IMR-90 (cell line): ENCODE measurements around the gene ITPRIP. TPM values are rescaled to one million over a fixed set of nuclear protein-coding genes. Genes with fewer than 3 reads are reported as not detected.

ENCODE experiments used
- ATAC-seq: fragments of 200-7000 bp; cut with Tn5 transposase; 2 replicates; pipeline ENCODE4 v1.9.1; 2020; ENCODE audit warnings: low read depth, mild to moderate bottlenecking, moderate library complexity
- BruUV-seq: library from RNA; stranded (reverse); fragments of 400-500 nt; replicated peaks from 2 replicates; lab custom pipeline; 2021; lab: Mats Ljungman, UMichigan
- CTCF ChIA-PET: fragments of 300-600 bp; formaldehyde crosslinking; extraction: SDS; loops from one replicate; lab custom pipeline; 2021; ENCODE audit warnings: antibody characterized with exemption; lab: Yijun Ruan, JAX
- POLR2A ChIA-PET: fragments of 300-600 bp; sonication (Branson Sonifier 250); formaldehyde crosslinking; loops from one replicate; lab custom pipeline; 2022; ENCODE audit warnings: antibody characterized with exemption; ENCODE audit not compliant: unreplicated experiment; lab: Charles Lee
- DNase-seq: peaks from one replicate; pipeline ENCODE4 v3.0.0; 2013
- H2AFZ ChIP-seq: replicated peaks from 2 replicates; pipeline ENCODE3; 2013; ENCODE audit warnings: low read length, mild to moderate bottlenecking; ENCODE audit not compliant: poor library complexity
- H2AK5ac ChIP-seq: 2 replicates; pipeline ENCODE4 v1.6.1; 2013; ENCODE audit warnings: low read depth, low read length, inconsistent platforms
- H2AK9ac ChIP-seq: replicated peaks from 2 replicates; pipeline ENCODE3; 2013; ENCODE audit warnings: mild to moderate bottlenecking, low read depth, low read length, moderate library complexity; ENCODE audit not compliant: poor library complexity
- H2BK120ac ChIP-seq: 2 replicates; pipeline ENCODE4 v1.6.1; 2013; ENCODE audit warnings: low read depth, low read length, inconsistent platforms
- H2BK15ac ChIP-seq: 3 replicates; pipeline ENCODE4 v1.6.1; 2013; ENCODE audit warnings: low read depth, low read length, inconsistent platforms
- H2BK20ac ChIP-seq: 2 replicates; pipeline ENCODE4 v1.6.1; 2013; ENCODE audit warnings: low read depth, mild to moderate bottlenecking, inconsistent platforms, low read length, moderate library complexity
- H2BK5ac ChIP-seq: 2 replicates; pipeline ENCODE4 v1.6.1; 2013; ENCODE audit warnings: mild to moderate bottlenecking, low read depth, low read length, inconsistent platforms; ENCODE audit not compliant: poor library complexity, severe bottlenecking
- H3K14ac ChIP-seq: replicated peaks from 2 replicates; pipeline ENCODE4 v1.6.1; 2013; ENCODE audit warnings: low read depth, low read length, inconsistent platforms
- H3K18ac ChIP-seq: 2 replicates; pipeline ENCODE4 v1.6.1; 2013; ENCODE audit warnings: low read depth, low read length, control low read depth
- H3K23ac ChIP-seq: 2 replicates; pipeline ENCODE4 v1.6.1; 2013; ENCODE audit warnings: low read depth, low read length, inconsistent platforms
- H3K27ac ChIP-seq: 2 replicates; pipeline ENCODE4 v1.5.1; 2013; ENCODE audit warnings: mild to moderate bottlenecking, control low read depth, low read length; ENCODE audit not compliant: insufficient read depth
- H3K27me3 ChIP-seq: 2 replicates; pipeline ENCODE4 v1.6.1; 2013; ENCODE audit warnings: low read length; ENCODE audit not compliant: control insufficient read depth, insufficient read depth
- H3K36me3 ChIP-seq: 2 replicates; pipeline ENCODE4 v1.6.1; 2013; ENCODE audit warnings: low read length, mixed read lengths; ENCODE audit not compliant: control insufficient read depth, insufficient read depth
- H3K4ac ChIP-seq: 2 replicates; pipeline ENCODE4 v1.6.1; 2013; ENCODE audit warnings: low read depth, low read length, inconsistent platforms
- H3K4me1 ChIP-seq: 2 replicates; pipeline ENCODE4 v1.6.1; 2013; ENCODE audit warnings: low read length, mixed read lengths; ENCODE audit not compliant: control insufficient read depth, insufficient read depth
- H3K4me2 ChIP-seq: 2 replicates; pipeline ENCODE4 v1.6.1; 2013; ENCODE audit warnings: low read depth, mild to moderate bottlenecking, control low read depth, low read length, moderate library complexity
- H3K4me3 ChIP-seq: 2 replicates; pipeline ENCODE4 v1.5.1; 2013; ENCODE audit warnings: low read depth, mild to moderate bottlenecking, control low read depth, low read length, moderate library complexity; ENCODE audit not compliant: insufficient read depth
- H3K56ac ChIP-seq: 2 replicates; pipeline ENCODE4 v1.6.1; 2013; ENCODE audit warnings: low read length, inconsistent platforms; ENCODE audit not compliant: insufficient read depth; ENCODE audit errors: extremely low read depth
- H3K79me1 ChIP-seq, 2 experiments: 2 replicates each; pipeline ENCODE4 v1.6.1; 2013; ENCODE audit warnings: low read length in 2 of 2, inconsistent platforms in 1 of 2, low read depth in 1 of 2
- H3K9ac ChIP-seq: 2 replicates; pipeline ENCODE4 v1.6.1; 2013; ENCODE audit warnings: low read depth, low read length, control low read depth
- H3K9me1 ChIP-seq: 2 replicates; pipeline ENCODE4 v1.6.1; 2013; ENCODE audit warnings: low read length, inconsistent platforms; ENCODE audit not compliant: insufficient read depth
- H3K9me3 ChIP-seq: 2 replicates; pipeline ENCODE4 v1.6.1; 2013; ENCODE audit warnings: low read length; ENCODE audit not compliant: control insufficient read depth, insufficient read depth
- H4K20me1 ChIP-seq: 2 replicates; pipeline ENCODE4 v1.6.1; 2013; ENCODE audit warnings: low read length, inconsistent platforms; ENCODE audit not compliant: insufficient read depth
- H4K5ac ChIP-seq: 2 replicates; pipeline ENCODE4 v1.6.1; 2013; ENCODE audit warnings: mild to moderate bottlenecking, low read depth, low read length, control low read depth
- H4K8ac ChIP-seq, 2 experiments: 2 replicates each; pipeline ENCODE4 v1.6.1; 2013; ENCODE audit warnings: low read depth in 2 of 2, low read length in 2 of 2, control low read depth in 1 of 2, inconsistent platforms in 1 of 2
- H4K91ac ChIP-seq: 2 replicates; pipeline ENCODE4 v1.6.1; 2013; ENCODE audit warnings: low read depth, low read length, inconsistent platforms; ENCODE audit not compliant: insufficient read depth
- USF2 ChIP-seq: fragments of 150-350 bp; IDR thresholded peaks from 2 replicates; pipeline ENCODE4 v1.6.1; 2017; ENCODE audit warnings: mild to moderate bottlenecking, antibody characterized with exemption, low read length, low read depth
- WGBS, 2 experiments: methylation state at CpG; one replicate each; pipeline versions ENCODE4 v1.1.5 to v1.1.7; 2013; ENCODE audit warnings: missing lambda C conversion rate in 2 of 2; ENCODE audit not compliant: insufficient read length in 1 of 2; ENCODE audit errors: extremely low coverage in 2 of 2; 5-methylcytosine and 5-hydroxymethylcytosine counted together
- dilution Hi-C: fragments of 300-500 bp; cut with HindIII; formaldehyde crosslinking; loops from one replicate; pipeline ENCODE4 v1.14.3; 2018; ENCODE audit warnings: low sequenced_read_pairs; ENCODE audit not compliant: unreplicated experiment
- in situ Hi-C: fragments of 300-500 bp; cut with MboI; formaldehyde crosslinking; loops from 3 replicates; pipeline ENCODE4 v1.14.3; 2019; ENCODE audit warnings: low sequenced_read_pairs, inconsistent platforms, mixed read lengths
- intact Hi-C: fragments of 100-400 bp; cut with micrococcal nuclease; formaldehyde crosslinking; loops from 2 replicates; pipeline ENCODE4 v1.10.0; 2022
- polyA plus RNA-seq, 3 experiments: library from polyadenylated mRNA; depleted of rRNA; stranded (reverse); fragments of >200 nt; gene quantifications; 2 replicates each; pipeline ENCODE4 v1.2.3, GENCODE V29; 2012; ENCODE audit warnings: low replicate concordance in 1 of 3
- total RNA-seq: library from RNA; depleted of rRNA; stranded (reverse); fragments of >200 nt; gene quantifications from 2 replicates; pipeline ENCODE4 v1.2.3, GENCODE V29; 2012
- TF ChIP-seq, protein P1 (sequence below): conservative IDR thresholded peaks from 2 replicates; pipeline ENCODE4 v1.5.1; 2012; ENCODE audit warnings: mild to moderate bottlenecking, low read depth, low read length, improper control_type of control experiment

ITPRIP gene
- total and polyA plus RNA-seq, 2 of the 4 experiments (the other 2 are of a cell fraction): 7.5 to 31.9 TPM

GRCh38 chr10:104387130-104387888, 49.0 kb upstream of the ITPRIP start:
- Histone ChIP-seq H4K20me1 (no peaks in the 10 kb centered on the region), H2AK9ac (no peak overlapping the region), H3K14ac (no peak overlapping the region), H3K4ac (no peak overlapping the region), H2AFZ (no peak overlapping the region), H2BK15ac (no peak overlapping the region), H3K27ac (no peak overlapping the region), H3K4me3 (no peak overlapping the region), H3K4me1 (no peaks in the 10 kb centered on the region), H2BK5ac (no peak overlapping the region), H3K9ac (no peak overlapping the region), H3K36me3 (no peaks in the 10 kb centered on the region), H3K9me3 (no peaks in the 10 kb centered on the region), H4K5ac (no peak overlapping the region), H2AK5ac (no peak overlapping the region), H3K79me1 (no peaks in the 10 kb centered on the region), H3K23ac (no peak overlapping the region), H4K8ac (no peak overlapping the region), H3K9me1 (no peaks in the 10 kb centered on the region), H2BK20ac (no peak overlapping the region), H3K56ac (no peak overlapping the region), H3K27me3 (no peaks in the 10 kb centered on the region; the same call in 1 of the 2 replicates), H3K18ac (no peak overlapping the region), H2BK120ac (no peak overlapping the region), H3K4me2 (no peak overlapping the region), H4K91ac (no peak overlapping the region)
- dilution Hi-C loops (no loop called here), in situ Hi-C loops (no loop called here), intact Hi-C loops (no loop called here)
- TF ChIP-seq, protein P1, sequence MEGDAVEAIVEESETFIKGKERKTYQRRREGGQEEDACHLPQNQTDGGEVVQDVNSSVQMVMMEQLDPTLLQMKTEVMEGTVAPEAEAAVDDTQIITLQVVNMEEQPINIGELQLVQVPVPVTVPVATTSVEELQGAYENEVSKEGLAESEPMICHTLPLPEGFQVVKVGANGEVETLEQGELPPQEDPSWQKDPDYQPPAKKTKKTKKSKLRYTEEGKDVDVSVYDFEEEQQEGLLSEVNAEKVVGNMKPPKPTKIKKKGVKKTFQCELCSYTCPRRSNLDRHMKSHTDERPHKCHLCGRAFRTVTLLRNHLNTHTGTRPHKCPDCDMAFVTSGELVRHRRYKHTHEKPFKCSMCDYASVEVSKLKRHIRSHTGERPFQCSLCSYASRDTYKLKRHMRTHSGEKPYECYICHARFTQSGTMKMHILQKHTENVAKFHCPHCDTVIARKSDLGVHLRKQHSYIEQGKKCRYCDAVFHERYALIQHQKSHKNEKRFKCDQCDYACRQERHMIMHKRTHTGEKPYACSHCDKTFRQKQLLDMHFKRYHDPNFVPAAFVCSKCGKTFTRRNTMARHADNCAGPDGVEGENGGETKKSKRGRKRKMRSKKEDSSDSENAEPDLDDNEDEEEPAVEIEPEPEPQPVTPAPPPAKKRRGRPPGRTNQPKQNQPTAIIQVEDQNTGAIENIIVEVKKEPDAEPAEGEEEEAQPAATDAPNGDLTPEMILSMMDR: no peak
- peak; percentile 16; the same call in 1 of the 2 replicates for TF ChIP-seq USF2
- 60% methylated on average over 1 of the region's 6 CpGs; no CpG with 5 or more reads in 1 of the 2 experiments for whole genome bisulfite sequencing, 2 experiments
- no peak for DNase-seq
- CTCF ChIA-PET: no interaction called here
- BruUV-seq: no TSS peak
- ATAC-seq: no peak
- POLR2A ChIA-PET: no interaction called here
